ENCODE data around the gene RPS25. TPM values are rescaled to one million over a fixed set of nuclear protein-coding genes. Genes with fewer than 3 reads are reported as not detected.
"Not testable (repeated sequence)": the region's sequence is repeated elsewhere in the genome, so short reads cannot be mapped to it uniquely, and the experiment has no call there.

RPS25 gene
- total RNA-seq, 6 experiments from 2014 or later: 326 to 822 (median 376) TPM

DNA sequence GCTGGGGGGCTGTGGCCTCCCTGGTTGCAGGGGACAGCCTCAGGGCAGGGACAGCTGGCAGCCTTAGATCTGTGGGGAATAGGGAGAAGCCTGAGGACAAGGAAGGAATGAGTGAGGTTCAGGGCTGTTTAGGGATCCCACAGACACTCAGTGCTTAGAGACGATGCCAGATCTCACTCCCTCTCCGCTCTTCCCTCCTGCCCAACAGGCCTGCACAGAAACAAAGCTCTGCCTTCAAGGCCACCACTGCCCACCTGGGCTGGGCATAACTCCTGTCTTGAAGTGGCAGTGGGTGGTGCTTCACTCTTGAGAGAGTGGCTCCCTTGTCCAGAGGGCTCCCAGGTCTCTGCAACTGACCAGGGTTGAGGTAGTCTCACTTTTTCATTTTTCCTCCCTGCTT lies 33.3 kb downstream of the RPS25 start:
- DNase-seq (no peak), ATAC-seq (no peak)
- no peaks in the 10 kb centered on the region for H3K4me1 ChIP-seq
- H3K9me3 ChIP-seq: no peaks in the 10 kb centered on the region
- H3K4me3 ChIP-seq: no peak overlapping the region
- WGBS (ENCODE audit: insufficient coverage, low coverage, low lambda C conversion rate, missing lambda C conversion rate): no CpG with 5 or more reads among the region's 2 CpGs
- H3K36me3 ChIP-seq: no peaks in the 10 kb centered on the region
- H3K27me3 ChIP-seq: no peaks in the 10 kb centered on the region
- TF ChIP-seq POLR2A (IDR thresholded peaks at IDR 0.05): no peak
- TF ChIP-seq, protein P1, sequence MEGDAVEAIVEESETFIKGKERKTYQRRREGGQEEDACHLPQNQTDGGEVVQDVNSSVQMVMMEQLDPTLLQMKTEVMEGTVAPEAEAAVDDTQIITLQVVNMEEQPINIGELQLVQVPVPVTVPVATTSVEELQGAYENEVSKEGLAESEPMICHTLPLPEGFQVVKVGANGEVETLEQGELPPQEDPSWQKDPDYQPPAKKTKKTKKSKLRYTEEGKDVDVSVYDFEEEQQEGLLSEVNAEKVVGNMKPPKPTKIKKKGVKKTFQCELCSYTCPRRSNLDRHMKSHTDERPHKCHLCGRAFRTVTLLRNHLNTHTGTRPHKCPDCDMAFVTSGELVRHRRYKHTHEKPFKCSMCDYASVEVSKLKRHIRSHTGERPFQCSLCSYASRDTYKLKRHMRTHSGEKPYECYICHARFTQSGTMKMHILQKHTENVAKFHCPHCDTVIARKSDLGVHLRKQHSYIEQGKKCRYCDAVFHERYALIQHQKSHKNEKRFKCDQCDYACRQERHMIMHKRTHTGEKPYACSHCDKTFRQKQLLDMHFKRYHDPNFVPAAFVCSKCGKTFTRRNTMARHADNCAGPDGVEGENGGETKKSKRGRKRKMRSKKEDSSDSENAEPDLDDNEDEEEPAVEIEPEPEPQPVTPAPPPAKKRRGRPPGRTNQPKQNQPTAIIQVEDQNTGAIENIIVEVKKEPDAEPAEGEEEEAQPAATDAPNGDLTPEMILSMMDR (IDR thresholded peaks at IDR 0.05): no peak
- intact Hi-C loops (cut with DNase I): no loop called here
- H3K27ac ChIP-seq: no peak overlapping the region

DNA sequence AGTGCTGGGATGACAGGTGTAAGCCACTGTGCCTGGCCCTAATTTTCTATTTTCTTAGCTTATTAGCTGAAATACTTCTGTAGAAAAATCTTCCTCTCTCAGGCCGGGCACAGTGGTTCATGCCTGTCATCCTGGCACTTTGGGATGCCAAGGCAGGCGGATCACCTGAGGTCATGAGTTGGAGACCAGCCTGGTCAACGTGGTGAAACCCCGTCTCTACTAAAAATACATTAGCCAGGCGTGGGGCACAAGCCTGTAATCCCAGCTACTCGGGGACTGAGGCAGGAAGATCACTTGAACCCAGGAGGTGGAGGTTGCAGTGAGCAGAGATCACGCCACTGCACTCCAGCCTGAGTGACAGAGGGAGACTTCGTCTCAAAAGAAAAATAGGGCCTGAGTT lies 33.8 kb downstream of the RPS25 start:
- H3K27ac ChIP-seq; intact Hi-C loops (cut with DNase I); ATAC-seq; H3K27me3 ChIP-seq; H3K36me3 ChIP-seq; H3K4me3 ChIP-seq; H3K4me1 ChIP-seq; DNase-seq; H3K9me3 ChIP-seq: not testable (repeated sequence)
- WGBS (ENCODE audit: insufficient coverage, low coverage, low lambda C conversion rate, missing lambda C conversion rate): 67% methylated on average over 5 of the region's 8 CpGs

DNA sequence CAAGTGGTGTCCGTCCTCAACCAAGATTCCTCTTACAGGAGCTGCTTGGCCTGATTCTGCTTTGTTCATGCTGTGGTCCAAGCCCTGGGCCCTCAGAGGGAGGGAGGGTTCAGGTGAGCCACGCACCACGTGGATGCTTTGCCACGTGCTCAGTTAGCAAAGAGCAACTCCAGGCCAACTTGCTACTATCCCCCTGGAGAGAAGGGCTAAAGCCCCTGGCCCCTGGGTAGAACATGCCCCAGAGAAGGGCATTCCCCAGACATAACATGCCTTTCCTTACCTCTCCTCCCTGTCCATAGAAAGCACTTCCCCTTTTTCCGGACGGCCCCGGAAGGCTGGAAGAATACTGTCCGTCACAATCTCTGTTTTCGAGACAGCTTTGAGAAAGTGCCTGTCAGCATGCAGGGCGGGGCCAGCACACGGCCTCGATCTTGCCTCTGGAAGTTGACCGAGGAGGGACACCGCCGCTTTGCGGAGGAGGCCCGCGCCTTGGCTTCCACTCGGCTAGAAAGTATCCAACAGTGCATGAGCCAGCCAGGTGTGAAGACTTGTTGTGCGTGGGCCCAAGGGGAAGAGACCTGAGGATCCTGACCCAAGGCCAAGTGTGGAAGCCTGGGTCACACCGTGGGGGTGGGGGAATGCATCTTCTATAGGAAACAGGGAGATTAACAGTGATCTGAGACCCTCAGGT lies 37.8 kb downstream of the RPS25 start:
- WGBS (ENCODE audit: insufficient coverage, low coverage, low lambda C conversion rate, missing lambda C conversion rate): 27% methylated on average over 10 of the region's 21 CpGs
- H3K27me3 ChIP-seq: no peaks in the 10 kb centered on the region
- no peaks in the 10 kb centered on the region for H3K36me3 ChIP-seq
- no peak for TF ChIP-seq POLR2A (IDR thresholded peaks at IDR 0.05)
- TF ChIP-seq, protein P1 (IDR thresholded peaks at IDR 0.05): no peak
- H3K4me3 ChIP-seq: no peak overlapping the region
- H3K4me1 ChIP-seq: no peaks in the 10 kb centered on the region
- DNase-seq: peak in 1 of 3 donors; percentile 30
- H3K27ac ChIP-seq: no peak overlapping the region
- no peaks in the 10 kb centered on the region for H3K9me3 ChIP-seq
- peak; percentile 50 to 63 (median 60) for ATAC-seq
- intact Hi-C loops (cut with DNase I): no loop called here

DNA sequence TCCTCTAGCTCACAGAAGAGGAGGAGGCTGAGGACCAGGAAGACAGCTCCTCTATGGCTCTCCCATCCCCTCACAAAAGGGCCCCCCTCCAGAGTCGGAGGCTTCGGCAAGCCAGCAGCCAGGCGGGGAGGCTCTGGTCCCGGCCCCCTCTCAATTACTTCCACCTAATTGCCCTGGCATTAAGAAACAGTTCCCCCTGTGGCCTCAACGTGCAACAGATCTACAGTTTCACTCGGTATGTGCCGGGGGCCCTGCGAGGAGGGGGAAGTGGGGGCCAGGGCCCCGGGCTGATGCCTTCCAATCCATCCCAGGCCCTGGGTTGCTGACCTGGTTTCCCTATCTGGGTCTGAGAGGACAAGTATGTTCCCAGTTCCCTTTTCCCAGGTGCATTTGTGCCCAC lies 38.7 kb downstream of the RPS25 start:
- intact Hi-C loops (cut with DNase I): no loop called here
- H3K4me1 ChIP-seq: no peaks in the 10 kb centered on the region
- no peak overlapping the region for H3K4me3 ChIP-seq
- no peaks in the 10 kb centered on the region for H3K9me3 ChIP-seq
- H3K27me3 ChIP-seq: no peaks in the 10 kb centered on the region
- ATAC-seq (no peak), DNase-seq (no peak)
- TF ChIP-seq, protein P1 (IDR thresholded peaks at IDR 0.05): no peak
- TF ChIP-seq POLR2A (IDR thresholded peaks at IDR 0.05): no peak
- no peaks in the 10 kb centered on the region for H3K36me3 ChIP-seq
- H3K27ac ChIP-seq: no peak overlapping the region
- whole genome bisulfite sequencing (ENCODE audit: insufficient coverage, low coverage, low lambda C conversion rate, missing lambda C conversion rate): no CpG with 5 or more reads among the region's 9 CpGs

DNA sequence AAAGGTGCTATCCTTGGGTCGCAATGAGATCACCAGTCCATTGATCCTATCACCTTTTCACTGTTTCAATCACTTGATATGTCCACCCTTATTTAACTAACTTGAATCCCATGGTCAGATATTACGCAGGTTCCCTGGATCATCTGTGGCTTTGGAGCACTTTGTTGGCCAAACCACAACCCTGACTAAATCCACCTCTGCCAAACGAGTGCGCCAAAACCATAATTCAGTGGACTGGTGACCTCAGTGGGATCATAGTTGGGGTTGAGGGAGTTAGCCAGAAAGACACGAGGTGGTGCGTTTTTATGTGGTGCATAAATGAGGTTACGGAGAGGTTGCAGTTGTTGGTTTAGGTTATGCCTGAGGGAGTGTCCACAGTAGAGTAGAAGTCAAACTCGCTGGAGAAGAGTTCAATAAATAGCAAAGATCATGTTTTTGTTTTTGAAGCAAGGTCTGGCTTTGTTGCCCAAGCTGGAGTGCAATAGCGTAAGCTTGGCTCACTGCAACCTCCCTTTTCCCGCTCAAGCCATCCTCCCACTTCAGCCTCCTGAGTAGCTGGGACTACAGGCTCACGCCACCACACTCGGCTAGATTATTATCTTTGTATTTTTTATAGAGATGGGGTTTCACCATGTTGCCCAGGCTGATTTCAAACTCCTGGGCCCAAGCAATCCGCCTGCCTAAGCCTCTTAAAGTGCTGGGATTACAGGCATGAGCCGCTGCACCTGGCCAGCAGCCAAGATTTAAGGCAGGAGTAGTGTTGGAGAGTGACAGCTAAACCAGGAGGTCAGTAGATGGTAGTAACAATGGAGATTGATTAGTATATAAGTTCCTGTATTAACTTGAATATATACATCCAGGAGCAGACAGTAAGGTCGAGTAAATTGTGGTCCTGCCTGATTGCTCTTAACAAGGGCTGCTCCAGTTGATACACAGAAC lies 42.1 kb downstream of the RPS25 start:
- DNase-seq (no peak), ATAC-seq (peak; percentile 66 to 83 (median 78))
- Histone ChIP-seq H3K4me1 (no peaks in the 10 kb centered on the region), H3K4me3 (no peak overlapping the region), H3K27me3 (no peaks in the 10 kb centered on the region), H3K27ac (no peak overlapping the region), H3K36me3 (no peaks in the 10 kb centered on the region), H3K9me3 (no peaks in the 10 kb centered on the region)
- intact Hi-C loops (cut with DNase I): no loop called here
- TF ChIP-seq, protein P1 (IDR thresholded peaks at IDR 0.05): no peak
- no peak for TF ChIP-seq POLR2A (IDR thresholded peaks at IDR 0.05)
- WGBS (ENCODE audit: insufficient coverage, low coverage, low lambda C conversion rate, missing lambda C conversion rate): 45% methylated on average over 15 of the region's 15 CpGs

Measured in right lobe of liver (tissue), 6 donors.